GM19438 (cell line): ENCODE data around the gene ESPNL.
"Not testable (repeated sequence)": the region's sequence is repeated elsewhere in the genome, so short reads cannot be mapped to it uniquely, and the experiment has no call there.

Experiments
- ATAC-seq: cut with Tn5 transposase; IDR thresholded peaks from one replicate; pipeline ENCODE4 v1.9.1; 2021; ENCODE audit warnings: low read depth; ENCODE audit not compliant: unreplicated experiment

Gene ESPNL

DNA sequence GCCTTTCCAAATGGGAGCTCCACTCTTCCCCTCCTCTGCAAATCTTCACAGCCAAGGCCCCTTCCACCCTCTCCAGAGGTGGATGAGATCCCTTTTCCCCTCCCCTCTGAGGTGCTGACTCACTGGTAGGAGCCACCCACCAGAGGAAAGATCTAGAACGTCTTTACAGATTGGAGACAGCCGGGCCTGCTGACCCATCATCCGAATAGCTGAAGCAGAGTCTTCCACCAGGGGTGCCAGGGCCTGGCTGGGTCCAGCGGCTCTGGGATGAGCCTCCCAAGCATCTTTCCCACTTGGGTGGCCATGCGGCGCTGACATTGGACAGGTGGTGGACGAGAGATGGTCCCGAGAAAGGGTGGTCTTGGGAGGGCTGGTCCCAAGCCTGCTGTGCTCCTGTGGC is 67.6 kb downstream of the ESPNL start:
- no peak for ATAC-seq

DNA sequence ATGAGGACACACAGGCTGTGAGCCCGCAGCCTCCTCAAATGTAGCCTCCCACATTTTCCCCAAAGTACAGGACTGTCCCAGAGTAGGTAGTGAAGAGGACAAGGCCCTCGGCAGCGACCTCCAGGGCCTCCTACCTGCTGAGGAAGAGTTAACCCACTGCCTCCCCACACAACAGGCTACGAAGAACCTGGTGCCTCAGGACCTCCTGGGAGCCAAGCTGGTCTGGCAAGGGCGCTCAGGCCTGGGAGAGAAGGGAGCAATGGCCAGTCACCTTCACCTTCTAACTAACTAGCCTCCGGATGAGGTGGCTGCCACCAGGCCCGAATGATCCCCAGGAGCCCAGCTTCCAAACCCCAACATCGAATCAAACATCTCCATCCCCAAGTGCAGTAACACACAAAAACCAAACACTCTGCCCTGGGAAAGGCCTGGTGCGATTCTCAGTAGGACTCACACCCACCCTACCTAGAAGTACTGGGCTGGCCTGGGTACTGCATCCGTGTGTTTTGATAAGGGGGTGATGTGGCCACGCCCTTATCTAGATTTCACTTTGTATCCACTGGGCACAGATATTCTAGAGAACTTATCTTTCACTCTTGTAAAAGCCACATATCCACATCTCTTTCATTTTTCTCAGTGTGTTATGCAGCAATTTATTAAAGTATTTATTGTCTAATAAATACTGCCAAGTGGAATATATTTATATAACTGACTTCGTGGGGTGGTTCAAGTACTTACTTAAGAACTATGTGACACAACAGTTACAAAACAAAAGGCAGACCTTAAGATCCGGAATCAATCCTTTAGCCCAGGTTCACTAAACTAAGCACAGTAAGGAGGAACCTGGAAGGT is 68.3 kb downstream of the ESPNL start:
- no peak for ATAC-seq

DNA sequence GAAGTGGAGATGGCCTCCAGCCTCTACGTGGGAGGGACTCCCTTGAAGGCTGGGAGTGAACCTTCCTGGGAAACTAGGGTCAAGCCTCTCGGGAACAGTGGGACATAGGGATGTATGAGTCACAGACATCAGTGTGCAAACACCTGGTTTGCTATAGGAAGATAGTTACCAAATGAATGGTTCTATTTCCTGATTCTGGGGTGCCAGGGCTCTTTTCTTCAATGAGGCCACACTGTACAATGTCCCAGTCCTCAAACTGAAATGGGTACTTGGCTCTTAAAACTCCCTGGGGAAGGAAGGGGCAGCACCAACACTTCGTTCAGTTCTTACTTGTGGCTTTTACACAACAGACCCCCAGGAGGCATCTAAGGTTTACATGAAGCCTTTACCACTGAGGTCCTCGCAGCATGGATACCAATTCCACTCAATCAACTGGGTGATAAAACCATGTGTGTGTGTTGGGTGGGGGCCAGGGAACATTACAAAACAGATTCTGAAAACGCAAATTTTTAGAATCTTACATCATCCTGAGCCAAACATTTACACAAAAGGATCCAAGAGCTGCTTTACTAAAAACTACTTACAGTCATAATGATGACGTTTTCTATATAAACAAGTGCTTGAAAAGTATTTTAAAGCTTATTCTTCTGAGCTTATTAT is 69.0 kb downstream of the ESPNL start:
- ATAC-seq, result no peak

DNA sequence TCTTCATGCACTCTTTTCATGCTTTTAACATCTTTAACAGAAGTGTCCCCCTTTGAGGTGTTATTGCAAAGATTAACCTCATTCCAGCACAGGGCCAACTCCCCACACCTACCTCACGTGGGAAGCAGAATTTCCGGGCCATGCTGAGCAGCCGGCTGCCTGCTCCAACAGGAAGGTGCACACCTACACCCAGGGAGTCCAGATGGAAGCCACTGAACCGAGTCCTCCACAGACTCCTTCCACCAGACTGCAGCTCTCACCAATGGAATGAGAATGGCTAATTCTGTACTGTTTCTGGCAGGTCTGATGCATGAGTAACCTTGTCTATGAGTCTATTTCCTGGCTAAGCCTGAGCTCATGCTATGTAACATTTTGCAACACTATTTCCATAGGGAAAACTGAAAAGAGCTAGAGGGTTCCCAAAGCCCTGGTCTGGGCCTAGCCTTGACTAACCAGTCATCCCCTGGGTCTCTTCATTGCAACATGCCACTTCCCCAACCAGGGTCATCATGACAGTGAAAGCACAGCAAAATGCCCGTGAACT is 69.6 kb downstream of the ESPNL start:
- ATAC-seq, result no peak

DNA sequence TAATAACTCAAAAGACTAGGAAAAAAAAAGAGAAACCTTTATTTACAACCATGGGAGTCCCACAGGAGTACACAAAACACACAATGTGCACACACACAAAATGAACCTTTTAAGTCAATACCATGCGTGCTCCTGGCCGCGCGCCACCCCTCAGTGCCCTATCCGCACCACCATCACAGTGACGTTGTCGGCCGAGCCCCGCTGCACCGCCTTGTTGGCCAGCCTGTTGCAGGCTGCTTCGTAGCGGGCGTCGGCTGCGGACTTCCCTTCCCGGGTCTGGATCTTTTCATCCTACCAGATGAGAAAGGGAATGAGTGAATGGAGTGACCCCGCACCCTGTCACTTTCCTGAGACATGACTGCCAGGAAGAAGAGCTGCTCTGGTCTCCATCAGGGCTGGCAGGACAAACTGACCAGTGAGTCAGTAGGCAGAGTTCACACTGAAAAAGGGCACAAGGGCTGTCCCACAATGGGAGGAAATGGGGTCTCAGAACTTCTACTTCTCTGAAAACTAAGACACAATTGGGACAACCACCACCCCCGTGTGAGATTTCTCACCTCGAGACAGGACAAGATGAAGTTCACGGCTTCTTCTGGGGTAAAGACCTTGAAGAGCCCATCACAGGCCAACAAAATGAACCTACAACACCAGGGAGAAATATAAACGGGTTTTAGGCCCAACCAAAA is 70.4 kb downstream of the ESPNL start:
- ATAC-seq, result no peak

DNA sequence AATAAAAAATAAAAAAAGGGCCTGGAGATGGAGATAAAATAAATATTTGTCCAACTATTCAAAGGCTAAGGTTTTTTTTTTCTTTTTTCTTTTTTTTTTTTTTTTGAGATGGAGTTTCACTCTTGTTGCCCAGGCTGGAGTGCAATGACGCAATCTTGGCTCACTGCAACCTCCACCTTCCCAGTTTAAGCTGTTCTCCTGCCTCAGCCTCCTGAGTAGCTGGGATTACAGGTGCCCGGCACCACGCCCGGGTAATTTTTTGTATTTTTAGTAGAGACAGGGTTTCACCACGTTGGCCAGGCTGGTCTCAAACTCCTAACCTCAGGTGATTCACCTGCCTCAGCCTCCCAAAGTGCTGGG is 70.9 kb downstream of the ESPNL start:
- ATAC-seq, result not testable (repeated sequence)

DNA sequence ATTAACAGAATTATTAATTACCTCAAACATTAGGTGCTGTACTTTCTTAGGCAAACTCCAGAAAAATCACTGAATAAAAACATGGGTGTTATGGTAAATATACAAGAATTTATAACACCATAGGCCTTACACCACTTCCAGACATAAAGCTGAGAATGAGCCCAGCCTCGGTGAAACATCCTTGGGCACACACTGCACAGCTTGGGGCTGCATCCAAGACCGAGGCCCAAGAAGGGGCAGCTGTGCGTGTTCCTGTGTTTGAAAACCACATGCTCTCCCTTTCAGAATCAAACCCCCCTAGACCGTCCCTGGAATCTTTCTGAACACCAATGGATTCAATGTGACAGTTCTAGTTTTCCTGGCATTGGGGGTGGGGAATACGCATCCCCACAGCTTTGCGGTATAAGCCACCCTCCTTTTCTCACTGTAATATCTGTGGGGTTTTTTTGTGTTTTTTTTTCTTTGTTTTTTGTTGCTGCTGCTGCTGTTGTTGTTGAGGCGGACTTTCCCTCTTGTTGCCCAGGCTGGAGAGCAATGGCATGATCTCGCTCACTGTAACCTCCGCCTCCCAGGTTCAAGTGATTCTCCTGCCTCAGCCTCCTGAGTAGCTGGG is 71.5 kb downstream of the ESPNL start:
- no peak for ATAC-seq

DNA sequence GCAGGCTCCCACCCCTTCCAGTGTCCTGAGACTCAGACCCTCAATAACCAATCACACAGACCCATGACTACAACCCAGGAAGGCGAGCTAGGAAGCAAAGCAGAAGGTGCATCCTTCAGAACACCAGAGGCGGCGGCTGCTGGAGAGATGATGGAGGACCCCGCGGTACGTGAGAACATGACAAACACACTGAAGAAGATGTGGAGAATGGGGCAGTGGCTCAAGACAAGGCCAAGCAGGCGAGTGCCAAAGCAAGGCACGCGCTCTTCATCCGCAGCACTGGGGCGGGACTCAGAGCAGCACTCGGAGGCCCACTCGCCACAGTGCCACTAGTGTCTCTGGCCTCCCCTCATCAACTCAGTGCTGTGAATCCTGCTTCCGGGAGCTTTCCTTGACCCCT is 72.3 kb downstream of the ESPNL start:
- ATAC-seq, result no peak

DNA sequence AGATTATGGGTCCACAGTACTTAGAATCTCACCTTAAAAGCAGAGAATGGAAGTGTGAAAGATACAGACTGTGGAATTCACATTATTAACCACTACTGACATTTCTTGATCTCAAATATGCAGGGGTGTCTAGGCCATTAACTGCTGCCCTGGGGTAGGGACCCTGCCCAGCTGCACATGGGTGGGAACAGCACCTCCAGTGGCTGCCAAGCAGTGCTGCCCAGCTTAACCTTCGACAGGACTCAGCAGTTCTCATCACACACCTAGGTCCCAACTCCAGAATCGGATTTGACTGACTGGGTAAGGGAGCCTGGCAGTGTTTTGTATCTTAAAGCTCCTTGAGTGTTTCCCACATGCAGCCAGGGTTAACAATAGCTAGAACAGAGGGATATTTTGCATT is 73.6 kb downstream of the ESPNL start:
- no peak for ATAC-seq

DNA sequence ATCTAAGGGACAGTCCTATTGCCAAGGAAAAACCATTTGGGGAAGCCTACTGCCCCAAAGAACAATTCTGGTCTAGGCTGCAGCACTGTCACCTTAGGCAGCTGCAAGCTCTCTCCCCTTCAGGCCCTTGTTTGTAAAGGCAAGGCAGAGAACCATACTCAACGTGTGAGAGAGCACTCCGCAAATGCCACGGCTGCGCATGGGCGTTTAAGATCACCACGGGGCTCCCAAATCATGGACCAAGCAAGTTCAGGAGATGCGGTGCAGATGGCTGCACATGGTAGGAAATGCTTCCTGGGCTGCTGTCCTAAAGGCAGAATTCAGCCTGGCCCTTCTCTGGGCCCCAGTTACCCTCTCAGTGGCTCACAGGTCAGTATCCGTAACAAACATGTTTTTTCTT is 74.2 kb downstream of the ESPNL start:
- no peak for ATAC-seq

DNA sequence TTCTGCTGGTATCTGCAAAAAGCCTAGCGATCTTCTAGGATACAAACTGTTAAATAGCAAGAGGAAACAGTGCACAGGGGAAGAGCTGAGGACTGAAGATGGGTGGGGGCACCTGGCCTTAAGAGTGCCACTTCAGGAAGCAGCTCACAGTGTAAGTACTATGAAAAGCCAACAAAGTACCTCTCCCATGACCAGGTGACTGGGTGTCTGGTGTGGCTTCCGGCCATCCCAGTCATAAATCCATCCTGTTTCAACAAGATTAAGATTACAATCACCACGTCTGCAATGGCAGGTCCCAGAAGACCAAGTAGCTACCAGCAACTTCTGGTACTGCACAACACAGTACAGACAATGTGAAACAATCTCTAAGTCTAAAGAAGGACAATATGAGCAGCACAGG is 74.6 kb downstream of the ESPNL start:
- no peak for ATAC-seq

DNA sequence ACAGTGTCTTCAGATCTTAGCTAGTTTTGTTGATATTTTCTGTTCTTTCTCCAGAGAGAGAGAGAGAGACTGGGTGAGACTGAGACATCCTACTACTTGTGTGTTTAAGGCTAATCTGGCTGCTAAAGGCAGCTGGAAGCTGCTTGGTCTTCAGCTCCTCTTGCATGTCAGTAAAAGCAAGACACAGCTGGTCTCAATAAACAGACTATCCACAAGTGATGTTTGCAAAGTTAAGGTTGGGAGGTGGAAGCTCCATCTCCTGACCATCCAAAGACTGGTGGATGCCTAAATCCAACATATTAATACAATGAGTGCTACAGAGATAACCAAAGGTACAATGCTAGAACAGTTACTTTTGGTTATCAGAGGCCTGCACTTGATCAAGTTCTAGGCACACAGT is 76.5 kb downstream of the ESPNL start:
- no peak for ATAC-seq

DNA sequence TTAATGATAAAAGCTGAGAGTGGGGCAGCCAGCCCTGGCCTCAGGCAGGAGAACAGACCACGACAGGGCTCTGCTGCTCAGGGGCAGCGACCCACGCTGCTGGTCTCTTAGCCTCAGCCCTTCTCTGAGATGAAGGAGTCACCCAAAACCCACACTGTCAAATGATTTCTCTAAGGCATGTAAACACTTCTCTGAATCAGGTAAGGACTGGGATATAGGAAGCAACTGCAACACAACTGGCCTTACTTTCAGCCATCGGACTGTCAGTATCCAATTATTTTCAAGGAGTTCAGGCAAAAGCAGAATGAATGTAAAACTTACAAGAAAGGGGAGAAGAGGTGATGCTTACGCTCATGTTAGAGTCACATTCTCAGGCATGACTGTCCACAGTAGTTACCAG is 80.4 kb downstream of the ESPNL start:
- no peak for ATAC-seq

DNA sequence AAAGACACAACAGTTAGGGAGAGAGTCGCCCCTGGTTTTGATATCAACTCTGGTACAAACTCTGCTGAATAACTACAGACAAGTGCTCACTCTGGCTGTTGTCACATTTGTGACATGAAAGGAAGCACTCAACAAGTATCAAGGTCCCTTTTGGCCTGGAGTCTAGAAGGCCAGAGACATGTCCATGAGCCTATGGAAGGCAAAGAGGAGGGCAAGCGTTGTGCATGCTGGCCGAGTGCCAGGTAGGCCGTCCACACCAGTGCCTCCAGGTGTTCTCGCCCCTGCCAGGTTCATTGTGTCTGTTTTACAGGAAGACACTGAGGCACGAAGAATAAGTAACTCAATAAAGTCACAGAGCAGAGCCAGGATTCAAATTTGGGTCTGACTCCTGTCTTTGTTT is 82.2 kb downstream of the ESPNL start:
- ATAC-seq, result no peak
